Measurements from ENCODE around the gene ADGRF5.

ADGRF5 gene

GRCh38 chr6:46921731-46922130 is at the start of gene ADGRF5:
Gene ADGRF5 (minus strand): TSS chr6:46921938. CDS start chr6:46906762, 15,176 bp downstream.
- DNase-seq: no peak

GRCh38 chr6:46969206-46969605 is 47.5 kb upstream of the ADGRF5 start:
- DNase-seq: no peak

GRCh38 chr6:46967826-46968349 is 46.1 kb upstream of the ADGRF5 start:
- DNase-seq: no peak

GRCh38 chr6:46964716-46965519 is 43.2 kb upstream of the ADGRF5 start:
- DNase-seq: no peak

- DNase-seq: no peak
Measured at GRCh38 chr6:46963626-46964025, 41.9 kb upstream of the ADGRF5 start.

GRCh38 chr6:46963039-46963438 is 41.3 kb upstream of the ADGRF5 start:
- DNase-seq: no peak

GRCh38 chr6:46961711-46962110 is 40.0 kb upstream of the ADGRF5 start:
- no peak for DNase-seq

- no peak for DNase-seq
Measured at GRCh38 chr6:46961232-46961631, 39.5 kb upstream of the ADGRF5 start.

GRCh38 chr6:46959419-46959818 is 37.7 kb upstream of the ADGRF5 start:
- DNase-seq: no peak

- no peak for DNase-seq
Measured at GRCh38 chr6:46956409-46956808, 34.7 kb upstream of the ADGRF5 start.

GRCh38 chr6:46954837-46955451 is 33.2 kb upstream of the ADGRF5 start:
- DNase-seq: no peak

GRCh38 chr6:46953921-46954320 is 32.2 kb upstream of the ADGRF5 start:
- no peak for DNase-seq

- no peak for DNase-seq
Measured at GRCh38 chr6:46949632-46950280, 28.0 kb upstream of the ADGRF5 start.

- DNase-seq: no peak
Measured at GRCh38 chr6:46948699-46949098, 27.0 kb upstream of the ADGRF5 start.

GRCh38 chr6:46947497-46947896 is 25.8 kb upstream of the ADGRF5 start:
- no peak for DNase-seq

- DNase-seq: no peak
Measured at GRCh38 chr6:46940433-46941226, 18.9 kb upstream of the ADGRF5 start.

- no peak for DNase-seq
Measured at GRCh38 chr6:46937642-46938041, 15.9 kb upstream of the ADGRF5 start.

GRCh38 chr6:46935687-46936086 is 13.9 kb upstream of the ADGRF5 start:
- DNase-seq: no peak

- DNase-seq: no peak
Measured at GRCh38 chr6:46933751-46934150, 12.0 kb upstream of the ADGRF5 start.

GRCh38 chr6:46932526-46933319 is 11.0 kb upstream of the ADGRF5 start:
- no peak for DNase-seq

GRCh38 chr6:46931416-46931815 is 9.7 kb upstream of the ADGRF5 start:
- DNase-seq: no peak

- DNase-seq: no peak
Measured at GRCh38 chr6:46930331-46930730, 8.6 kb upstream of the ADGRF5 start.

Data from CD4-positive, alpha-beta T cell treated with Interleukin-4 for 1 hour (primary cell).